BE2C (cell line): ENCODE measurements around the gene PDGFD.

Experiments
- DNase-seq: peaks from one replicate; pipeline ENCODE4 v3.0.0-alpha.2; 2020
- H3K27me3 ChIP-seq: fragments of 250-450 bp; sonication (Bioruptor Pico); 2 replicates; pipeline ENCODE4 v1.5.1; 2020; ENCODE audit warnings: mild to moderate bottlenecking
- H3K36me3 ChIP-seq: fragments of 250-450 bp; sonication (Bioruptor Pico); 2 replicates; pipeline ENCODE4 v1.5.1; 2020; ENCODE audit warnings: mild to moderate bottlenecking
- H3K4me1 ChIP-seq: fragments of 250-450 bp; sonication (Bioruptor Pico); 2 replicates; pipeline ENCODE4 v1.5.1; 2020
- H3K4me3 ChIP-seq: 2 replicates; pipeline ENCODE4 v1.5.1; 2011; ENCODE audit warnings: low read depth, low read length
- H3K9me3 ChIP-seq: fragments of 250-450 bp; sonication (Bioruptor Pico); 2 replicates; pipeline ENCODE4 v1.5.1; 2020
- CTCF ChIP-seq: IDR thresholded peaks from 2 replicates; pipeline ENCODE4 v1.5.1; 2012; ENCODE audit warnings: mild to moderate bottlenecking, low read depth, low read length

PDGFD gene

GRCh38 chr11:103890654-103891053, 273.3 kb downstream of the PDGFD start:
- no peaks in the 10 kb centered on the region for H3K4me1 ChIP-seq
- no peaks in the 10 kb centered on the region for H3K36me3 ChIP-seq

DNA sequence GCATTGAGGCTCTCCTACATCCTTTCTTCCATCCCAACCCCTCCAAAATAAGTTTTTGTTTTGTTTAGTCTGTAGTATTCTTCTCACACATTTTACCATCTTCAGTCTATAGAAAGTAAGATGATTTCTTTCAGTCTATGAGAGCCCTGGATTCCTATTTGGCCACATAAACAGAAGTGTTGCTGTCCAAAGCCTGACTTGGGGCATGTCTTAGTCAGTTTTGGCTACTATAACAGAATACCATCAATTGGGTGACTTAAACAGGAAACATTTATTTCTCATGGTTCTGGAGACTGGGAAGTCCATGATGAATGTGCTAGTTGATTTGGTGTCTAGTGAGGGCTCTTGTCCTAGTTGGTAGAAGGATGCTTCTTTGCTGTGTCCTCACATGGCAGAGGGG, 274.3 kb downstream of the PDGFD start:
- TF ChIP-seq CTCF = no peak
- Histone ChIP-seq H3K4me1 (no peaks in the 10 kb centered on the region), H3K27me3 (no peaks in the 10 kb centered on the region), H3K36me3 (no peaks in the 10 kb centered on the region), H3K4me3 (no peak overlapping the region), H3K9me3 (no peaks in the 10 kb centered on the region)
- DNase-seq = no peak

More at GRCh38 chr11:103890654-103891053, 273.3 kb downstream of the PDGFD start:
- no peaks in the 10 kb centered on the region for H3K27me3 ChIP-seq
- no peak for TF ChIP-seq CTCF
- no peak for DNase-seq
- H3K9me3 ChIP-seq = no peaks in the 10 kb centered on the region
- no peak overlapping the region for H3K4me3 ChIP-seq

DNA sequence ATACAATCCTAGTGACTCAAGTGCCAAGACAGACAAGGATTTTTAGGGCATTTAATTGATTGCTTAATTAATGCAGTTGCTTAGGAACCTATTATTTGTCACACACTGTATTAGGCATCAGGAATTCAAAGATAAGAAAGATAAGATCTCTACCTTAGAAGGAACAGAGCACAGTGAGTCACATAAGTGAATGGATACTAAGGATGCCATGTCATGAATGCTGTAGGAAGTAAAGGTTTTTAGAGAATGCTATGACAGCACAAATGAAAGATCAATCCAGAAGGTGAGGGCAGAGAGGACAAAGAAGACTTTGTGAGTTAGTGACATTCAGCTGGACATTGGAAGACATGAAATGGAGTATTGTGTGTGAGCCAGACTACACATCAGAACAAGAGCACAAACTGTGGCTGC, 275.4 kb downstream of the PDGFD start:
- Histone ChIP-seq H3K36me3 (no peaks in the 10 kb centered on the region), H3K27me3 (no peaks in the 10 kb centered on the region), H3K9me3 (no peaks in the 10 kb centered on the region), H3K4me1 (no peaks in the 10 kb centered on the region), H3K4me3 (no peak overlapping the region)
- DNase-seq = no peak
- no peak for TF ChIP-seq CTCF

DNA sequence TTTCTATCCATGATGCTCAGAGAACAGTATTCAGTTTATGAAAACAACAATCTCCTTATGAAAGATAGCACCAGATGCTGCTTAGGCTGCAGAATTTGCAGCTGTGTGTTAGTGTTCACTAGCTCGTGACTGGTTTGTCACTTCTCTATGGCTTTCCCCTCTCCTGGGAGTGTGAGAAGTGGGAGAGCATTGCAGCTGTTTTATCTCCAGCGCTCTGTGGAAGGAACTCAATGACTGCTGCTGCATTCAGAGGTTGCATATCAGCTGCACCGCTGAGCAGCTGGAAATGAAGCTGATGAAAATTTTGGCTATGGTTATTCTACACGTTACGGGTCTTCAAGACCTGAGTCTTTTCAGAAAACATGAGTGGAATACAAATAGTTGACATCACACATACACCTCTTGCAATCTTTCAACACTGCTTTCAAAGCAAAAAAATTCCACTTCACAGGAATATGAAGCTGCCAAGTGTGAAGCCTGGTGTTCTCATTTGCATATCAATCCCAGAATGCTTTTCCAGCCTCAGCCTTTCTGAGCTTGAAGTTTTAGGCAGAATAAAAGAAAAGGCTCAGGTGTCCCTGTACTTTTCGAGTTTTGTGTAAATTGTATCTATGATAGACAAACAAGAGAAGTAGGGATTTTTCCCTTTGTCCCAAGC, 276.8 kb downstream of the PDGFD start:
- no peak for DNase-seq
- H3K27me3 ChIP-seq = no peaks in the 10 kb centered on the region
- TF ChIP-seq CTCF = no peak

GRCh38 chr11:103883856-103884255, 280.1 kb downstream of the PDGFD start:
- no peaks in the 10 kb centered on the region for H3K36me3 ChIP-seq

More for the DNA sequence above, 276.8 kb downstream of the PDGFD start:
- H3K36me3 ChIP-seq = no peaks in the 10 kb centered on the region
- no peak overlapping the region for H3K4me3 ChIP-seq
- no peaks in the 10 kb centered on the region for H3K9me3 ChIP-seq
- H3K4me1 ChIP-seq = no peaks in the 10 kb centered on the region

More at GRCh38 chr11:103883856-103884255, 280.1 kb downstream of the PDGFD start:
- Histone ChIP-seq H3K4me1 (no peaks in the 10 kb centered on the region), H3K9me3 (no peaks in the 10 kb centered on the region; the same call in 1 of the 2 replicates), H3K4me3 (no peak overlapping the region), H3K27me3 (no peaks in the 10 kb centered on the region)
- TF ChIP-seq CTCF = no peak
- no peak for DNase-seq
